Peyer's patch (tissue), 4 donors: ENCODE data around the gene ANKHD1.

Experiments
- CTCF ChIP-seq, 6 experiments: fragments of 450-650 bp in 4 of 6; fragments of 200-600 bp in 2 of 6; sonication (generic) in 1 of 6; IDR thresholded peaks; one replicate each; pipeline ENCODE4 v1.5.1; 2017 to 2019; ENCODE audit warnings: antibody characterized with exemption in 6 of 6, mild to moderate bottlenecking in 3 of 6, moderate library complexity in 1 of 6
- POLR2A ChIP-seq, 2 donors: fragments of 450-650 bp; IDR thresholded peaks; one replicate each; pipeline ENCODE4 v1.5.1; 2017; ENCODE audit warnings: antibody characterized with exemption in 2 of 2, mild to moderate bottlenecking in 2 of 2, moderate library complexity in 2 of 2

- no peak for TF ChIP-seq CTCF (IDR thresholded peaks at IDR 0.05)
- no peak for TF ChIP-seq POLR2A (IDR thresholded peaks at IDR 0.05)
Observed at GRCh38 chr5:140418862-140419520, 17.4 kb downstream of the ANKHD1 start.
